H1 (cell line): ENCODE data around the gene GIPC1. TPM values are rescaled to one million over a fixed set of nuclear protein-coding genes. Genes with fewer than 3 reads are reported as not detected.

ENCODE experiments used
- CTCF ChIA-PET: fragments of 300-600 bp; sonication (Branson Sonifier 250); formaldehyde crosslinking; loops from one replicate; lab custom pipeline; 2021; ENCODE audit not compliant: partially characterized antibody; lab: Charles Lee
- POLR2A ChIA-PET: fragments of 300-600 bp; sonication (Branson Sonifier 250); formaldehyde crosslinking; loops from one replicate; lab custom pipeline; 2021; ENCODE audit warnings: inconsistent platforms; ENCODE audit not compliant: partially characterized antibody; lab: Charles Lee
- DNase-seq, 2 experiments: peaks; one replicate each; pipeline versions ENCODE4 v3.0.0 to v3.0.0-alpha.2; 2010 to 2022; ENCODE audit warnings: low spot score in 2 of 2, low read depth in 1 of 2, mixed read lengths in 1 of 2
- FAIRE-seq: peaks from 2 replicates; lab custom pipeline; 2011; peaks lifted over from hg19 to GRCh38; lab: Jason Lieb, UNC
- H2AFZ ChIP-seq: 2 replicates; pipeline ENCODE4 v1.8.1; 2012; ENCODE audit warnings: low read length, inconsistent platforms
- H2AK5ac ChIP-seq: 2 replicates; pipeline ENCODE4 v1.6.1; 2013; ENCODE audit warnings: low read depth, low read length
- H2BK120ac ChIP-seq: replicated peaks from 2 replicates; pipeline ENCODE3; 2013; ENCODE audit warnings: low read depth, low read length, inconsistent platforms
- H2BK12ac ChIP-seq: 2 replicates; pipeline ENCODE4 v1.6.1; 2013; ENCODE audit warnings: low read depth, low read length
- H2BK15ac ChIP-seq: 2 replicates; pipeline ENCODE4 v1.6.1; 2013; ENCODE audit warnings: low read length
- H2BK20ac ChIP-seq: 2 replicates; pipeline ENCODE4 v1.6.1; 2013; ENCODE audit warnings: low read length
- H2BK5ac ChIP-seq: 2 replicates; pipeline ENCODE4 v1.6.1; 2013; ENCODE audit warnings: low read depth, low read length
- H3K14ac ChIP-seq: 2 replicates; pipeline ENCODE4 v1.6.1; 2013; ENCODE audit warnings: inconsistent platforms; ENCODE audit not compliant: insufficient read length
- H3K18ac ChIP-seq: 2 replicates; pipeline ENCODE4 v1.6.1; 2013; ENCODE audit warnings: low read length; ENCODE audit errors: extremely low read depth
- H3K23ac ChIP-seq: 2 replicates; pipeline ENCODE4 v1.6.1; 2013; ENCODE audit warnings: inconsistent platforms; ENCODE audit not compliant: insufficient read length
- H3K23me2 ChIP-seq: 2 replicates; pipeline ENCODE4 v1.6.1; 2013; ENCODE audit warnings: low read depth, low read length
- H3K27ac ChIP-seq: 2 replicates; pipeline ENCODE4 v1.6.1; 2011; ENCODE audit warnings: low read depth, low read length, inconsistent platforms
- H3K27me3 ChIP-seq, 4 experiments: replicated peaks in 1 of 4; 1 replicate in 1 of 4; 2 replicates in 3 of 4; pipeline versions ENCODE4 v1.6.1 to v1.8.1; 2011 to 2013; ENCODE audit warnings: low read length in 3 of 4, mild to moderate bottlenecking in 3 of 4, inconsistent platforms in 2 of 4, mixed read lengths in 2 of 4, moderate library complexity in 1 of 4; ENCODE audit not compliant: control insufficient read depth in 3 of 4, insufficient read depth in 3 of 4; ENCODE audit errors: extremely low read depth in 1 of 4
- H3K36me3 ChIP-seq, 4 experiments: 2 replicates each; pipeline versions ENCODE4 v1.6.1 to v1.8.1; 2011 to 2013; ENCODE audit warnings: mild to moderate bottlenecking in 4 of 4, low read length in 3 of 4, moderate library complexity in 2 of 4, control low read depth in 1 of 4, inconsistent platforms in 1 of 4; ENCODE audit not compliant: insufficient read depth in 4 of 4, control insufficient read depth in 2 of 4
- H3K4ac ChIP-seq: replicated peaks from 2 replicates; pipeline ENCODE3; 2013; ENCODE audit warnings: low read length, low read depth, mixed read lengths, inconsistent platforms; ENCODE audit not compliant: insufficient read length
- H3K4me1 ChIP-seq, 4 experiments: replicated peaks in 1 of 4; 1 replicate in 1 of 4; 2 replicates in 3 of 4; pipeline versions ENCODE4 v1.6.1 to v1.8.1; 2011 to 2013; ENCODE audit warnings: low read length in 3 of 4, inconsistent platforms in 2 of 4, mixed read lengths in 1 of 4; ENCODE audit not compliant: insufficient read depth in 4 of 4, control insufficient read depth in 3 of 4
- H3K4me2 ChIP-seq, 2 experiments: 2 replicates each; pipeline versions ENCODE4 v1.6.1 to v1.8.1; 2011 to 2013; ENCODE audit warnings: low read depth in 2 of 2, low read length in 2 of 2, control low read depth in 1 of 2, inconsistent platforms in 1 of 2, mild to moderate bottlenecking in 1 of 2; ENCODE audit not compliant: insufficient read depth in 1 of 2
- H3K4me3 ChIP-seq, 4 experiments: fragments of 200-600, 300-600 bp in 1 of 4; sonication (generic), shearing (Covaris generic), sonication (Bioruptor Twin) in 1 of 4; 2 replicates each; pipeline versions ENCODE4 v1.5.1 to v1.8.1; 2011 to 2016; ENCODE audit warnings: low read length in 4 of 4, low read depth in 3 of 4, control low read depth in 2 of 4, inconsistent platforms in 2 of 4, mild to moderate bottlenecking in 2 of 4, mixed read lengths in 1 of 4, moderate library complexity in 1 of 4; ENCODE audit not compliant: insufficient read depth in 2 of 4; ENCODE audit errors: extremely low read depth in 1 of 4
- H3K56ac ChIP-seq: replicated peaks from 2 replicates; pipeline ENCODE3; 2013; ENCODE audit warnings: low read depth, mild to moderate bottlenecking, mixed read lengths, low read length, inconsistent platforms; ENCODE audit not compliant: insufficient read length
- H3K79me1 ChIP-seq: 2 replicates; pipeline ENCODE4 v1.6.1; 2013; ENCODE audit warnings: low read depth, low read length, control low read depth
- H3K79me2 ChIP-seq, 2 experiments: 2 replicates each; pipeline versions ENCODE4 v1.6.1 to v1.8.1; 2012 to 2013; ENCODE audit warnings: low read length in 2 of 2, mild to moderate bottlenecking in 2 of 2, inconsistent platforms in 1 of 2; ENCODE audit not compliant: insufficient read depth in 2 of 2, control insufficient read depth in 1 of 2
- H3K9ac ChIP-seq, 4 experiments: replicated peaks in 1 of 4; 1 replicate in 1 of 4; 2 replicates in 3 of 4; pipeline versions ENCODE4 v1.6.1 to v1.8.1; 2011 to 2013; ENCODE audit warnings: low read depth in 3 of 4, low read length in 3 of 4, control low read depth in 2 of 4, mild to moderate bottlenecking in 2 of 4, moderate library complexity in 2 of 4, inconsistent platforms in 1 of 4; ENCODE audit errors: extremely low read depth in 1 of 4
- H3K9me3 ChIP-seq, 2 experiments: 2 replicates each; pipeline versions ENCODE4 v1.6.1 to v1.8.1; 2012 to 2013; ENCODE audit warnings: mild to moderate bottlenecking in 2 of 2, moderate library complexity in 2 of 2, control low read depth in 1 of 2, inconsistent platforms in 1 of 2, low read depth in 1 of 2, low read length in 1 of 2, mixed read lengths in 1 of 2; ENCODE audit not compliant: insufficient read depth in 2 of 2
- H4K20me1 ChIP-seq, 2 experiments: replicated peaks in 1 of 2; 2 replicates each; pipeline versions ENCODE3 to v1.8.1; 2011 to 2013; ENCODE audit warnings: inconsistent platforms in 2 of 2, low read length in 2 of 2, mild to moderate bottlenecking in 1 of 2; ENCODE audit not compliant: insufficient read depth in 2 of 2, control insufficient read depth in 1 of 2
- H4K5ac ChIP-seq: 2 replicates; pipeline ENCODE4 v1.6.1; 2013; ENCODE audit warnings: low read length, low read depth, mixed read lengths, inconsistent platforms; ENCODE audit not compliant: insufficient read length
- H4K8ac ChIP-seq: 2 replicates; pipeline ENCODE4 v1.8.0; 2013; ENCODE audit warnings: mild to moderate bottlenecking, moderate library complexity, low read length, inconsistent platforms; ENCODE audit not compliant: insufficient read depth; ENCODE audit errors: extremely low read depth
- H4K91ac ChIP-seq: replicated peaks from 2 replicates; pipeline ENCODE3; 2013; ENCODE audit warnings: low read length, mixed read lengths, inconsistent platforms; ENCODE audit not compliant: insufficient read length
- CTCF ChIP-seq, 3 experiments: IDR thresholded peaks; 1 replicate in 2 of 3; 2 replicates in 1 of 3; pipeline versions ENCODE4 v1.5.1 to v1.6.1; 2011; ENCODE audit warnings: low read length in 3 of 3, mild to moderate bottlenecking in 3 of 3, inconsistent platforms in 2 of 3, low read depth in 1 of 3, moderate library complexity in 1 of 3; ENCODE audit not compliant: insufficient read depth in 1 of 3; ENCODE audit errors: control extremely low read depth in 1 of 3
- JUN ChIP-seq: IDR thresholded peaks from 2 replicates; pipeline ENCODE4 v1.6.1; 2011; ENCODE audit warnings: low read depth, mild to moderate bottlenecking, improper control_type of control experiment, low read length
- NANOG ChIP-seq: IDR thresholded peaks from 2 replicates; pipeline ENCODE4 v1.6.1; 2011; ENCODE audit warnings: low read length, low read depth, mild to moderate bottlenecking, inconsistent platforms; ENCODE audit not compliant: insufficient read depth, poor library complexity, severe bottlenecking
- PHF8 ChIP-seq: fragments of 200-600 bp; sonication (generic); conservative IDR thresholded peaks from 2 replicates; pipeline ENCODE4 v1.7.1; 2012; ENCODE audit warnings: low read depth, mild to moderate bottlenecking, inconsistent platforms, low read length, moderate library complexity
- SIRT6 ChIP-seq: IDR thresholded peaks from one replicate; pipeline ENCODE4 v1.7.1; 2012; ENCODE audit warnings: low read length, inconsistent platforms
- SIX5 ChIP-seq: IDR thresholded peaks from 2 replicates; pipeline ENCODE4 v1.6.1; 2011; ENCODE audit warnings: mild to moderate bottlenecking, low read depth, low read length
- TCF12 ChIP-seq: IDR thresholded peaks from 2 replicates; pipeline ENCODE4 v1.6.1; 2011; ENCODE audit warnings: low read depth, mild to moderate bottlenecking, low read length
- TEAD4 ChIP-seq: IDR thresholded peaks from 2 replicates; pipeline ENCODE4 v1.6.1; 2012; ENCODE audit warnings: low read depth, low read length, inconsistent platforms, mixed read lengths
- WGBS, 2 experiments: shearing (Covaris generic) in 1 of 2; methylation state at CpG; one replicate each; pipeline versions ENCODE4 v1.1.6 to v1.1.7; 2013 to 2015; ENCODE audit warnings: low lambda C conversion rate in 2 of 2, mixed read lengths in 2 of 2, inconsistent platforms in 1 of 2, low coverage in 1 of 2, missing lambda C conversion rate in 1 of 2; ENCODE audit not compliant: insufficient replicate concordance in 2 of 2, insufficient coverage in 1 of 2, insufficient read length in 1 of 2; ENCODE audit errors: extremely low coverage in 1 of 2, missing lambda C conversion rate in 1 of 2; 5-methylcytosine and 5-hydroxymethylcytosine counted together
- polyA plus RNA-seq, 7 experiments: library from polyadenylated mRNA; depleted of rRNA in 3 of 7; stranded (reverse) in 5 of 7; unstranded in 2 of 7; fragments of >200 nt in 5 of 7; fragments of 200-250 nt in 2 of 7; gene quantifications; 1 replicate in 5 of 7; 2 replicates in 1 of 7; 4 replicates in 1 of 7; pipeline versions ENCODE4 v1.2.1 to v1.2.3, GENCODE V29; 2011 to 2013; ENCODE audit warnings: missing spikeins in 2 of 7, mixed read lengths in 2 of 7
- total RNA-seq: library from RNA; stranded (reverse); fragmentation: NEBNext Ultra II Directional; extraction: Animal tissue kit (Norgen Biotek cat#: 25700); gene quantifications from 2 replicates; pipeline ENCODE4 v1.2.1, GENCODE V29; 2021

GIPC1 gene
- total and polyA plus RNA-seq, 2 of the 8 experiments (the other 6 are each of a cell fraction or from before 2014, with no cell fraction given) = 65.6 to 72.0 TPM

- peaks cover 0 to 11% (median 3%) of the 10 kb centered on the region in 4 experiments; a peak in 5 of 7 replicates for H3K4me1 ChIP-seq
- H2BK5ac ChIP-seq = no peak within 1 kb of the TSS
- H2BK15ac ChIP-seq = no peak within 1 kb of the TSS
- H4K5ac ChIP-seq = no peak within 1 kb of the TSS
- no peak within 1 kb of the TSS for H3K23ac ChIP-seq
- 4% methylated on average over 46 of the region's 85 CpGs; no CpG with 5 or more reads in 1 of the 2 experiments for WGBS, 2 experiments
- H3K27me3 ChIP-seq = no peaks in the 10 kb centered on the region; a peak in 1 of 7 replicates
- peaks cover 0 to 33% of the 10 kb centered on the region in 2 experiments; a peak in 2 of 4 replicates for H3K79me2 ChIP-seq
- no peak within 1 kb of the TSS for H3K4ac ChIP-seq
- peaks cover 4 to 5% of the 10 kb centered on the region in 2 experiments for H4K20me1 ChIP-seq
- FAIRE-seq = no peak
- ChIA-PET POLR2A (interaction anchor here (0.7 to 3.4 kb wide), 9 partner anchors 9 to 296 kb away, joined by 3 to 22 read pairs (median 4); partner anchors contain the start of genes ASF1B and DDX39A), CTCF (interaction anchor here (1.0 to 4.8 kb wide), 15 partner anchors 9 to 296 kb away, joined by 3 to 19 read pairs (median 4); partner anchors contain the start of gene PTGER1)
- no peak within 1 kb of the TSS for H3K56ac ChIP-seq
- peak in 1 of 2 experiments; percentile 86 for DNase-seq
- no peaks in the 10 kb centered on the region for H3K9me3 ChIP-seq
- H2BK12ac ChIP-seq = no peak within 1 kb of the TSS
- H2AFZ ChIP-seq = peak within 1 kb of the TSS; percentile 39; the same call in 1 of the 2 replicates
- no peak within 1 kb of the TSS for H3K14ac ChIP-seq
- H2BK20ac ChIP-seq = no peak within 1 kb of the TSS
- H3K27ac ChIP-seq = no peak within 1 kb of the TSS
- peak within 1 kb of the TSS; percentile 72 to 97 for H3K4me2 ChIP-seq
- peak within 1 kb of the TSS in 3 of 4 experiments; percentile 29 to 93 (median 55); a peak in 5 of 7 replicates for H3K9ac ChIP-seq
- no peak within 1 kb of the TSS for H2AK5ac ChIP-seq
- no peaks in the 10 kb centered on the region; the same call in 1 of the 2 replicates for H3K23me2 ChIP-seq
- H4K8ac ChIP-seq = peak within 1 kb of the TSS; percentile 45
- H3K4me3 ChIP-seq = peak within 1 kb of the TSS; percentile 54 to 96 (median 68)
- H4K91ac ChIP-seq = no peak within 1 kb of the TSS
- no peak within 1 kb of the TSS for H2BK120ac ChIP-seq
- H3K79me1 ChIP-seq = peaks cover 7% of the 10 kb centered on the region
- H3K18ac ChIP-seq = no peak within 1 kb of the TSS
- H3K36me3 ChIP-seq = no peaks in the 10 kb centered on the region; a peak in 1 of 8 replicates
- no peak for TF ChIP-seq TEAD4
- TF ChIP-seq NANOG = no peak
- TF ChIP-seq SIRT6 = no peak
- TF ChIP-seq JUN = no peak
- TF ChIP-seq SIX5 = no peak
- no peak for TF ChIP-seq TCF12
- peak; percentile 37; the same call in 1 of the 2 replicates for TF ChIP-seq PHF8
- no peak for TF ChIP-seq CTCF (IDR thresholded peaks at IDR 0.05; ENCODE audit: control extremely low read depth in 1 of 3, insufficient read depth in 1 of 3, low read depth in 1 of 3, low read length in 3 of 3)
Observed at GRCh38 chr19:14432791-14433553, 63.0 kb downstream of the GIPC1 start, which contains the start of gene PKN1. TSS of gene PKN1 (plus strand) at chr19:14433306. CDS start at chr19:14433522, 216 bp downstream.
